ENCODE measurements around the gene RAD21L1. TPM values are rescaled to one million over a fixed set of nuclear protein-coding genes. Genes with fewer than 3 reads are reported as not detected.

RAD21L1 gene
- total RNA-seq, 2 donors from 2014 or later: 0.21 to 1.2 TPM

DNA sequence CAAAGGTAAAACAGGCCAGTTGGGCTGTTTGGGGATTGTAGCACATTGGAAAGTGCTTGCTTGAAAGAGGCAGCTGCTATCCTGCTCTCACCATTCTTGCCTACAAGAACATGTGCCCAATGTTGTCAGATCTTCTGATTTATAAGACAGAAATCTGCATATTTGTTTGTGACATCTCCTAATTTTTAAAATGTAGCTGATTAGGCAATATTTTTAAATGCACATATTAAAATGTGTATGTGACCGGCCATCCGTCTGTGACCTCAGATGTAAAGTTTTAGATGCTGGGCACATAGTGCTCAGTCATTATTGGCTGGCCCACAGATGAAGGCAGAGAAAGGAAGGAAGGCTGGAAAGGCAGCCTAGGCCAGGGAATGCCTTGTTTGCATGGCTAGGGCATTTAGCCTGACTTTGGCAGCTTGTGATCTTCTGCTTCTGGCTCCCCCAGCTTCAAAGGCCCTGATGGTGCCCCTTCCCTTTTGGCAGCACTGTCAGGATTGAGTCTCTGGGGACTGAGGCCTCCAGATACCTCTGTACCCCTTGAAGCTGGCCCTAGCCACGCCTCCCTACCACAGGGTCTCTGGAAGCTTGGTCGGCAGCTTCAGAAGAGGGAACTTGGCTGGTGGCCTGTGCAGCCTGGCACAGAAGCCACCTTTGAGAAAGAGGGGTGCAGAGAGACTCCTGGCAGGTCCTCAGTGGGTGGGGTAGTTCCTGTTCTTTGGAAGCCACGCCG, 46.7 kb downstream of the RAD21L1 start:
- peaks cover 34% of the 10 kb centered on the region for H3K4me1 Mint-ChIP-seq (ENCODE audit: low read depth)
- ATAC-seq (replicated peaks in 1 of 2) (no peak), DNase-seq (no peak)
- H3K36me3 Mint-ChIP-seq (ENCODE audit: insufficient read depth in 2 of 2): no peaks in the 10 kb centered on the region
- H3K27ac Mint-ChIP-seq: no peak overlapping the region
- no peaks in the 10 kb centered on the region for H3K9me3 Mint-ChIP-seq
- H3K4me3 Mint-ChIP-seq: no peak overlapping the region
- no peaks in the 10 kb centered on the region for H3K27me3 Mint-ChIP-seq (ENCODE audit: low read depth)

DNA sequence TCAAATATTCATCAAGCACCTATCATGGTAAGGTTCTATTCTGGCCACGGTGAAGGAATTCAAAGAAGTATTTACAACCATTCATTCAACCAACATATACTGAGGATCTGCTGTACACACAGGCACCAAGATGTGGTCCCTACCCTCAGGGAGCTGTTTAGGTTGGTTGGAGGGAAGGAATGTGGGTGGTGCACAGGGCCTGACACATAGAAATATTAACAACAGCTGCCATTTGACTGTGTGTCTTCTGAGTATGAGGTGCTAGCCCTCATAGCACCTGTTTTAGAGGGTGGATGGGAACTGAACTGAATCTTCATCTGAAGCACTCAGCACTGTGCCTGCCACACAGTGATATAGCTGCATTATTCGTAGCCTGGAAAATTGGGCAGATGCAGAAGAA, 47.5 kb downstream of the RAD21L1 start:
- Mint-ChIP-seq H3K4me1 (ENCODE audit: low read depth) (peaks cover 26% of the 10 kb centered on the region), H3K27me3 (ENCODE audit: low read depth) (no peaks in the 10 kb centered on the region), H3K36me3 (ENCODE audit: insufficient read depth in 2 of 2) (no peaks in the 10 kb centered on the region), H3K9me3 (no peaks in the 10 kb centered on the region), H3K4me3 (no peak overlapping the region), H3K27ac (no peak overlapping the region)
- ATAC-seq (replicated peaks in 1 of 2): no peak
- DNase-seq: no peak

DNA sequence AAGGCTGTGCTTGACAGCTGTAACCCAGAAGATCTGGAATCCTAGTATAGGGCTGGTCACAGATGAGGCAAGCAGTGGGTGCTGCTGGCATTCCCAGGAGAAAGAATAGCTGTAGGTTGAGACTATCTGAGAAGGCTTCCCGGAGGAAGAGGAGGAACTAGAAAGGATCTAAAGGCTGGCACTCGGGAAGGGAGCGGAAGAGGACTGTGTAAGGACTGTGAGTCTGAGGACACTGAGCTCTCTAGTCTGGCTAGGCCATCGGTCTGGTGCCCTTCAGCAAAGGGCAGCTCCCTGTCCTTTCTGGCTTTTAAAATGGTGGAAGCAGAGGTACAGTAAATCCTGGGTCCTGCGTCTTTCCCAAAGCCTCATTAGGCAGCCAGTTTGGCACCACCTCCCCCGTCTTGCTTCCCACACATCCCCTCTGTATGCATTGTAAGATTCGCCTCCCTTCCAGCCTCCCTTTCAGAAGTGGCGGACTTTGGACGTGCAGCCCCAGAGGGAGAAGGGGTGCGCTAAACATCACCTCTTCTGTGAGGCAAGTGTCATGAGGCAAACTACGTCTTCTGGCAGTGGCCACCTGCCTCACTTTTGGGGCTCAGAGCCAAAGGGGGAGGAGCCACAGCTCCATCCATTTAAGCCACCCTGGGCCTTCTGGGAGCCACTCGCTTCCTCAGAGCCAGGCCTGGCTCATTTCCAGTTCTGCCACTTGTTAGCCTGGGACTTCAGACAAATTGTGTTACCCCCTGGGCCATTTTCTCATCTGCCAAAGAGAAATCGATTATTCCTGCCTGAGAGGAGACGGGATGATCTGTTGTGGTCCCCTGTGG, 48.9 kb downstream of the RAD21L1 start:
- ATAC-seq (replicated peaks in 1 of 2) (no peak), DNase-seq (no peak)
- Mint-ChIP-seq H3K36me3 (ENCODE audit: insufficient read depth in 2 of 2) (no peaks in the 10 kb centered on the region), H3K27me3 (ENCODE audit: low read depth) (no peaks in the 10 kb centered on the region), H3K27ac (no peak overlapping the region), H3K9me3 (no peaks in the 10 kb centered on the region), H3K4me3 (no peak overlapping the region), H3K4me1 (ENCODE audit: low read depth) (peaks cover 16% of the 10 kb centered on the region)

DNA sequence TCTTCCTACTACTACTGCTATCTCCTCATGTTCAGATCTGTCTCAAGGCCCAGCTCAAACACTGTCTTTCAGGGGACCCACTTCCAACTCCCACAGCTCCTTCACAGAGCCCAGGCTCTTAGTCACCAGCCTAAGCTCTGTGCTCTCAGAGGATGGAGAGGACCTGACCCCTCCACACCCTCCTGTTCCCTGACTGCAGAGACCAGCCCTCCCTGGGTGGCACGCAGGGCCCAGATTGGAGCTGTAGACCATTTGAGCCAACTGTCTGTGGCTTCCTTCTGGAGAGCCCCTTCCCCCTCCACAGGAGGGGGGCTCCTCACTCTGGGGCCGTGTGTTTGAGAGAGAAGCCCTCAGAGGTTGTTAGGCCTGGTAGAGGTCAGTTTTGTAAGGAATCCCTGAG, 50.1 kb downstream of the RAD21L1 start:
- Mint-ChIP-seq H3K4me1 (ENCODE audit: low read depth) (peaks cover 15% of the 10 kb centered on the region), H3K9me3 (no peaks in the 10 kb centered on the region), H3K36me3 (ENCODE audit: insufficient read depth in 2 of 2) (no peaks in the 10 kb centered on the region), H3K27ac (no peak overlapping the region), H3K4me3 (no peak overlapping the region), H3K27me3 (ENCODE audit: low read depth) (no peaks in the 10 kb centered on the region)
- ATAC-seq (replicated peaks in 1 of 2): no peak
- no peak for DNase-seq

DNA sequence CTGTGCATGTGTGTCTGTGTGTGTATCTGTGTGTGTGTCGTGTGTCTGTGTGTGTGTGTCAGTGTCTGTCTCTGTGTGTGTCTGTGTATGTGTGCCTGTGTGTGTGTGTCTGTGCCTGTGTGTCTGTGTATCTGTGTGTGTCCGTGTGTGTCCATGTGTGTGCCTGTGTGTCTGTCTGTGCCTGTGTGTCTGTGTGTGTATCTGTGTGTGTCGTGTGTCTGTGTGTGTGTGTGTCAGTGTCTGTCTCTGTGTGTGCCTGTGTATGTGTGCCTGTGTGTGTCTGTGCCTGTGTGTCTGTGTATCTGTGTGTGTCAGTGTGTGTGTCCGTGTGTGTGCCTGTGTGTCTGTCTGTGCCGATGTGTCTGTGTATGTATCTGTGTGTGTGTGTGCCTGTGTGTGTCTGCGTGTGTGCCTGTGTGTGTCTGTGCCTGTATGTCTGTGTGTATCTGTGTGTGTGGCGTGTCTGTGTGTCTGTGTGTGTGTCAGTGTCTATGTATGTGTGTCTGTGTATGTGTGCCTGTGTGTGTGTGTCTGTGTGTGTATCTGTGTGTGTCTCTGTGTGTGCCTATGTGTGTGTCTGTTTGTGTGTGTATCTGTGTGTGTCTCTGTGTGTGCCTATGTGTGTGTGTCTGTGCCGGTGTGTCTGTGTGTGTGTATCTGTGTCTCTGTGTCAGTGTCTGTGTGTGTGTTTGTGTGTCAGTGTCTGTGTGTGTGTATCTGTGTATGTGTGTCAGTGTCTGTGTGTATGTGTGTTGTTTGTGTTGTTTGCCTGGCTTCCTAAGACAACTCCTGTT, 51.9 kb downstream of the RAD21L1 start:
- Mint-ChIP-seq H3K36me3 (ENCODE audit: insufficient read depth in 2 of 2) (no peaks in the 10 kb centered on the region), H3K9me3 (no peaks in the 10 kb centered on the region), H3K27ac (no peak overlapping the region), H3K4me3 (no peak overlapping the region), H3K27me3 (ENCODE audit: low read depth) (no peaks in the 10 kb centered on the region), H3K4me1 (ENCODE audit: low read depth) (peaks cover 11% of the 10 kb centered on the region)
- ATAC-seq (replicated peaks in 1 of 2): no peak
- DNase-seq: no peak

DNA sequence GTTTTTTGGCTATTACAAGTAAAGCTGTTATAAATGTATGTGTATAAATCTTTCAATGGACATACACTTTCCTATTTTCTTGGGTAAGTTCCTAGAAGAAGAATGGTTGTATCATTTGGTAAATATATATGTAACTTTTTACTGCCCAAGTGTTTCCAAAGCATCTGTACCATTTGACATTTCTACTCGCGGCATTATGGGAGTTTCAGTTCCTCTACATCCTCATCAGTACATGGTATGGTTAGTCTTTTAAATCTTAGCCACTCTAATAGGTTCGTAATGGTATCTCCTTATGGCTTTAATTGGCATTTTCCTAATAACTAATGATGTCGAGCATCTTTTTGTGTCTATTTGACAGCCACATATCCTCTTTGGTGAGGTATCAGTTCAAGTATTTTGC, 53.1 kb downstream of the RAD21L1 start:
- Mint-ChIP-seq H3K4me1 (ENCODE audit: low read depth) (peaks cover 20% of the 10 kb centered on the region), H3K27me3 (ENCODE audit: low read depth) (no peaks in the 10 kb centered on the region), H3K4me3 (no peak overlapping the region), H3K27ac (no peak overlapping the region), H3K36me3 (ENCODE audit: insufficient read depth in 2 of 2) (no peaks in the 10 kb centered on the region), H3K9me3 (no peaks in the 10 kb centered on the region)
- ATAC-seq (replicated peaks in 1 of 2) (no peak), DNase-seq (no peak)

DNA sequence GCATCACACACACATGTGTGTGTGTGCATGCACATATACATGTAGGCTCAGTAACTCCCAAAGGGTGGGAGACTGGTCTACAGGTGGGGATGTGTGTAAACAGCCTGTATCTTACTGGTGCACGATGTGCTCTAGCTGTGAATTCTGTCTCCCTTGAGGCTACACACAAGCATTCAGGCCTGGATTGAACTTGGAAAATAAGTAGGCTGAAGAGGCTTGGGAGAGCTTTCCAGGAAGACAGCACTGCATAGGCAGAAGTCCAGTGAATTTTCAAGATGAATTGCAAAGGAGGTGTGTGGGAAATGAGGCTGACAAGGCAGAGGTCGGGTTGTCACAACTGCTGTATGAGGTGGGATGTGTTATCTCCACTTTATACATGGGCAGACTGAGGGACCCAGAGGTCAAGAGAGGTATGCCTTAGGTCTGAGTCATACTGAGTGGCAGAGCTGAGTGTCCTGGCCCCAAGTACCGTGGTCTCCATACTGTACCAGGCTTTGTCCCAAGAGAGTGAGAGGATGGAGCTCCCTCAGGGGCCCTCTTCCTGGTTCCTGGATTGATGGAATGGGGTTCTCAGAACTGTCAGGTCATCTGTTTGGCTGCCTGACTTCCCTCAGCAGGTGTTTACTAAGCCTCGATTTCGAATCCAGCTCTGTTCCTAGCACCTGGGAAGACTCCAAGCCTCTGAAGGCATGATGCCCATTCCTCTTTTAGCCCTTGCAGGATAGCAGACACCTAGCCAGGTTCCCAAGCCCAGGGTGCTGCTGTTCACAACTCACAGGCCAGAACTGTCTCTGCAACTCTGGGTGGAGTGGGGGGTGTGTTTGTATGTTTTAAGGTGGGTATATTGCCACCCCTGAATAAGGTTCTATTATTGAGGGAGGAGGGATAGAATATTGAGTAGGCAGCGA, 54.6 kb downstream of the RAD21L1 start:
- Mint-ChIP-seq H3K27me3 (ENCODE audit: low read depth) (no peaks in the 10 kb centered on the region), H3K9me3 (no peaks in the 10 kb centered on the region), H3K4me3 (no peak overlapping the region), H3K27ac (no peak overlapping the region), H3K4me1 (ENCODE audit: low read depth) (peaks cover 34% of the 10 kb centered on the region), H3K36me3 (ENCODE audit: insufficient read depth in 2 of 2) (no peaks in the 10 kb centered on the region)
- ATAC-seq (replicated peaks in 1 of 2): no peak
- DNase-seq: no peak

DNA sequence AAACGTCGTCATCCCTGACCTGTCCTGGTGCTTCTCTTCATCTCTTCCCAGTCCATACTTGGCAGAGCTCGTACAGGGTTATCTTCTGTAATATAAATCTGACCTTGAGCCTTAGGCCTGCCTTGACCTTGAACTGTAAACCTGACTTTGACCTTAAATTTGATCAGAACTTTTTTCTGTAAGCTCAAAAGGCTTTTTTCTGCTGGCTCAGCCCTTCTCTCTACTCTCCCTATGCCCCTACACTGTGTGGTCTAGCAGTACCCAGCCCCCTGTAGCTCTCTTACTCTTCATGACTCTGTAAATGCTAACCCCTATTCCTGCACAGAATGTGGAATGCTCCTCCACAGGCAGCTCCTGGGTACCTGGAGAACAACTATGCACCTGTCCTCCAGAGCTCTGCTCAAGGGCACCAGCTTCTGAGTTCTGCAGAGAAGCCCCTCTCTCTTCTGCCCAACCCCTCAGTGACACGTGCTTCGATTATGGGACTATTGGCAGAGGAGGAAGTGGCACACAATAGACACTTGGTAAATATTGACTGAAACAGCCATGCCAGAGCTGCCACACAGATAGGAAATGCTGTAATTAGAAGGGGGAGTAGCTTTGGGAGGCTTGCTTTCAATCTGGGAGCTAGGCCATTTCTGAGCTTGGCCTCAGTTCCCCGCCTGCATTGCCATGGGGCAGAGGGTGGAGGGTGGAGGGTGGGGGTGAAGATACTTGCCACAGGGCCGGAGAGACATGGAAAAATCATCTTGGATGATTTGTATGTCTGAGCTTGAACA, 55.6 kb downstream of the RAD21L1 start:
- no peak overlapping the region for H3K27ac Mint-ChIP-seq
- H3K4me1 Mint-ChIP-seq (ENCODE audit: low read depth): peaks cover 44% of the 10 kb centered on the region
- H3K9me3 Mint-ChIP-seq: no peaks in the 10 kb centered on the region
- no peaks in the 10 kb centered on the region for H3K27me3 Mint-ChIP-seq (ENCODE audit: low read depth)
- DNase-seq: no peak
- no peaks in the 10 kb centered on the region for H3K36me3 Mint-ChIP-seq (ENCODE audit: insufficient read depth in 2 of 2)
- no peak for ATAC-seq (replicated peaks in 1 of 2)
- no peak overlapping the region for H3K4me3 Mint-ChIP-seq

DNA sequence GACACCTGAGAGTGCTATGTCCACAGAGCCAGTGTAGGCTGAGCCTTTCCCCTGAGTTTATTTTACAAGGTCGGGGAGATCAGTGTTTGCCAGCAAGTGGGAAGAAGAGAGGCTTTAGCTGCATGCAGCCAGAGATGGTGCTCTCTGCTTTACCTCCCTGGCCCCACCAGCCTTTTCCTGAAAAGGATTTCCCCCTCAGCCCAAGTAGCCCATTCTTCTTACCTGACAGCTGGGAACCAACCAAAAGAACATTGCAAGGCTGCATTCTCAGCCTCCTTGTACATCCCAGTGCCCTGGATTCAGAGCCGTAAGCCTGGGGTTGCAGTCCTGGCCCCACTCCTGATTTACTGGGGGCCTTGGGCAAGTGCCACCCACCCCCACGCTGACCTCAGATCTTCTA, 57.1 kb downstream of the RAD21L1 start:
- no peaks in the 10 kb centered on the region for H3K27me3 Mint-ChIP-seq (ENCODE audit: low read depth)
- ATAC-seq (replicated peaks in 1 of 2): no peak
- H3K4me1 Mint-ChIP-seq (ENCODE audit: low read depth): peaks cover 58% of the 10 kb centered on the region
- no peak overlapping the region for H3K27ac Mint-ChIP-seq
- no peak overlapping the region for H3K4me3 Mint-ChIP-seq
- DNase-seq: no peak
- H3K9me3 Mint-ChIP-seq: no peaks in the 10 kb centered on the region
- no peaks in the 10 kb centered on the region for H3K36me3 Mint-ChIP-seq (ENCODE audit: insufficient read depth in 2 of 2)

DNA sequence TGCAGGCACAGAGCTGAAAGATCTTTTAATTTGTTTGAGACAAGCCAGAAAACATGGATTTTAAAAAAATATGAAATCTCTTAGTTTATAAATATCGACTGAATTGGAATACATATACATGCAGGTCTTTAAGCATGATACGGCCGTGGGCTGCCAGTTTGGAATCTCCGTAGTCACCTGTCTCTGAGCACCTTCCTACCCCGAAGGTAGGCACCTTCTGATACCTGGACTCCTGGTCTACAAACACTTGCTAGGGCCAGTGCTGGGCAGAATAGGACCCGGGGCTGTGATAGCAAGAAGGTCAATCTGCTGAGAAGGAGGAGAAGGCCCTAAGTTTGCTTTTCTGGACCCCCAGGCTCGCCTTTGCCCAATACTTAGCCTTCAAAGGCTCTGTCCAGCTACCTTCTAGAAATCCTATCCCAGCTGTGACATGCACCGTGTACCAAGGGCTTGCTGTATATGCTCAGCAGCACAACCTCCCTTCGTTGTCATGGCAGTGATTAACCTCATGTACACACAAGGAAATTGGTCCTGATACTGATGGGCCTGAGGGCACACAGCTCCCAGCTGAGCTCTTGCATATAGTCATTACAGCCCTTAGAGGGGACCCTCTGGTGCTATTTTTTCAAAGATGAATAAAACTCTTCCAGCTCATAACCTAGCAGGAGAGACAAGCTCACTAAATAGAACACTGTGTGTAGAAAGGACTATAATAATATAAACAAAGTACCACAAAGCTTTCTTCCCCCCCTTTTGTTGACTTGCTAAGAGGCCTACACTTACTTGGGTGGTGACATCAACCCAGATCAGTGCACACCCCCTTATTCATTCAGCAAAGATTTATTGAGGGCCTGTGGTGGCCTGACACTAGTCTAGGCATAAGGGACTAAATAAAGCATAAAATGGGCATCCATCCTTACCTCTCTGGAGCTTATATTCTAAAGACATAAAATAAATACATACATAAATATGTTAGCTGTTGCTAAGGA, 58.0 kb downstream of the RAD21L1 start:
- ATAC-seq (replicated peaks in 1 of 2): no peak
- Mint-ChIP-seq H3K4me3 (no peak overlapping the region), H3K27me3 (ENCODE audit: low read depth) (no peaks in the 10 kb centered on the region), H3K27ac (no peak overlapping the region), H3K4me1 (ENCODE audit: low read depth) (peaks cover 58% of the 10 kb centered on the region), H3K9me3 (no peaks in the 10 kb centered on the region), H3K36me3 (ENCODE audit: insufficient read depth in 2 of 2) (no peaks in the 10 kb centered on the region)
- DNase-seq: no peak
